ENCODE results near the gene PLRG1. TPM values are rescaled to one million over a fixed set of nuclear protein-coding genes. Genes with fewer than 3 reads are reported as not detected.

PLRG1 gene
- polyA plus RNA-seq, 12 donors = 49.5 to 72.2 (median 64.1) TPM; not detected in 1

DNA sequence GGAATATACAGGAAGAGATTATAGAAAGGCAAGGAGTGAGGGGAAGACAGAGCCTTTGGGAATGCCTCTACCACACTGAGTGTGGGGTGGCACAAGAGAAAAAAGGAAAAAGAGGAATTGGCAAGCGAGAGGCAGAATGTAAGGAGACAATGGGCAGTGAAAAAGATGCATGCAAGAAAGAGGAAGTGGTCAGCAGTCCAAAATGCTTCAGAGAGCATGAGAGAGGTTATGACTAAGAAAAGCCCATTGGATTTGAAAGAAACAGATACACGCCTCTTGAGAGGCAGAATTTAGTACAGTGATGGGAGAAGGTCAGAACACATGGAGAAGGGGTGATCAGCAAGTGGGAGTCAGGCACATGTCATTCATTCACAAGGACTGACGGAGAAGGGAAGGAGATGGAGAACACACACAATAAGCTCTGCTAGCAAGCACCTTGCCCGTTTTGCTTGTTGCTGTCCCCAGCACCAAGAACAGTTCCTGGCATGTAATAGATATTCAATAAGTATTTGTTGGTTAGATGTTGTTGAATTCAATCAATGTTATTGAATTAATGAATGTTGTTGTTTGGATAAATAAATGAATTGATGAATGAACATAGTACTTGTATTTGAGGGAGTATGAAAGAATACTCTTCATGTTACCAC, 65.0 kb downstream of the PLRG1 start:
- DNase-seq = no peak

Other genes starting within 250 kb of the PLRG1 start
- 10 to 100 TPM in 5 of 12 donors, 1 to 10 TPM in 6, not detected in 1; 5.2 to 17.4 (median 9.4) TPM for gene DCHS2, start 58.6 kb downstream of the PLRG1 start, polyA plus RNA-seq (ENCODE audit: insufficient read length in 12 of 12)
- 10 to 100 TPM in 1 of 12 donors, 1 to 10 TPM in 3, under 1 TPM in 4, not detected in 4; 0.15 to 37.5 (median 1.8) TPM for gene FGB, start 12.6 kb upstream of the PLRG1 start, polyA plus RNA-seq (ENCODE audit: insufficient read length in 12 of 12)
- gene FGA, start 40.3 kb upstream of the PLRG1 start, polyA plus RNA-seq (ENCODE audit: insufficient read length in 12 of 12) = 10 to 100 TPM in 1 of 12 donors, 1 to 10 TPM in 2, under 1 TPM in 6, not detected in 3; 0.10 to 25.5 (median 0.41) TPM
- gene FGG, start 62.3 kb upstream of the PLRG1 start, polyA plus RNA-seq (ENCODE audit: insufficient read length in 12 of 12) = 10 to 100 TPM in 1 of 12 donors, 1 to 10 TPM in 3, under 1 TPM in 2, not detected in 6; 0.24 to 25.3 (median 1.2) TPM
- gene LRAT, start 193.6 kb upstream of the PLRG1 start, polyA plus RNA-seq (ENCODE audit: insufficient read length in 12 of 12) = 1 to 10 TPM in 1 of 12 donors, under 1 TPM in 7, not detected in 4; 0.12 to 1.0 (median 0.29) TPM
- under 1 TPM in 6 of 12 donors, not detected in 6; 0.06 to 0.34 (median 0.10) TPM for gene RBM46, start 230.9 kb upstream of the PLRG1 start, polyA plus RNA-seq (ENCODE audit: insufficient read length in 12 of 12)

Measured in muscle of arm (tissue), 12 donors.